Neutrophil (primary cell): ENCODE results near the gene SERHL2.

Experiments
- H3K27ac ChIP-seq: fragments of 200-600 bp; sonication (generic); 2 replicates; pipeline ENCODE4 v1.5.1; 2016; ENCODE audit warnings: mild to moderate bottlenecking, moderate library complexity
- H3K27me3 ChIP-seq: fragments of 200-600 bp; sonication (generic); 2 replicates; pipeline ENCODE4 v1.6.0; 2016; ENCODE audit warnings: mild to moderate bottlenecking
- H3K36me3 ChIP-seq: fragments of 200-600 bp; sonication (generic); 2 replicates; pipeline ENCODE4 v1.5.1; 2017
- H3K4me1 ChIP-seq, 2 experiments: fragments of 200-600 bp in 1 of 2; sonication (generic) in 1 of 2; 1 replicate in 1 of 2; 2 replicates in 1 of 2; pipeline versions ENCODE4 v1.5.1 to v1.6.1; 2013 to 2016; ENCODE audit warnings: low read depth in 1 of 2, low read length in 1 of 2, mild to moderate bottlenecking in 1 of 2, moderate library complexity in 1 of 2; ENCODE audit not compliant: control insufficient read depth in 1 of 2, insufficient read depth in 1 of 2
- H3K4me3 ChIP-seq, 2 experiments: fragments of 200-600 bp in 1 of 2; sonication (generic) in 1 of 2; 1 replicate in 1 of 2; 2 replicates in 1 of 2; pipeline ENCODE4 v1.5.1; 2013 to 2016; ENCODE audit warnings: low read depth in 1 of 2, low read length in 1 of 2, mild to moderate bottlenecking in 1 of 2, moderate library complexity in 1 of 2
- H3K9me3 ChIP-seq: fragments of 200-600 bp; sonication (generic); 2 replicates; pipeline ENCODE4 v1.5.1; 2016
- CTCF ChIP-seq: fragments of 200-600 bp; sonication (generic); IDR thresholded peaks from 2 replicates; pipeline ENCODE4 v1.5.1; 2016; ENCODE audit warnings: antibody characterized with exemption

SERHL2 gene

GRCh38 chr22:42595434-42595833, 41.7 kb downstream of the SERHL2 start:
- Histone ChIP-seq H3K36me3 (peaks cover 98% of the 10 kb centered on the region), H3K9me3 (no peaks in the 10 kb centered on the region), H3K4me1 (no peaks in the 10 kb centered on the region), H3K4me3 (no peak overlapping the region), H3K27me3 (no peaks in the 10 kb centered on the region), H3K27ac (no peak overlapping the region)
- TF ChIP-seq CTCF: no peak

GRCh38 chr22:42596336-42596735, 42.6 kb downstream of the SERHL2 start:
- no peaks in the 10 kb centered on the region for H3K4me1 ChIP-seq
- H3K9me3 ChIP-seq: no peaks in the 10 kb centered on the region
- no peaks in the 10 kb centered on the region for H3K27me3 ChIP-seq
- no peak overlapping the region for H3K4me3 ChIP-seq
- H3K27ac ChIP-seq: no peak overlapping the region
- H3K36me3 ChIP-seq: peaks cover 99% of the 10 kb centered on the region
- no peak for TF ChIP-seq CTCF

- H3K27ac ChIP-seq: no peak overlapping the region
- no peaks in the 10 kb centered on the region for H3K4me1 ChIP-seq
- H3K4me3 ChIP-seq: no peak overlapping the region
- TF ChIP-seq CTCF: no peak
- no peaks in the 10 kb centered on the region for H3K27me3 ChIP-seq
- H3K9me3 ChIP-seq: no peaks in the 10 kb centered on the region
- H3K36me3 ChIP-seq: peaks cover 99% of the 10 kb centered on the region
These were observed 43.2 kb downstream of the SERHL2 start for GRCh38 chr22:42596863-42597530.

GRCh38 chr22:42601879-42602465, 48.2 kb downstream of the SERHL2 start:
- no peaks in the 10 kb centered on the region for H3K27me3 ChIP-seq
- H3K9me3 ChIP-seq: no peaks in the 10 kb centered on the region
- no peak overlapping the region for H3K27ac ChIP-seq
- no peaks in the 10 kb centered on the region for H3K4me1 ChIP-seq
- no peak overlapping the region for H3K4me3 ChIP-seq
- H3K36me3 ChIP-seq: peaks cover 83% of the 10 kb centered on the region
- no peak for TF ChIP-seq CTCF

- no peaks in the 10 kb centered on the region for H3K9me3 ChIP-seq
- no peak overlapping the region for H3K27ac ChIP-seq
- H3K4me1 ChIP-seq: no peaks in the 10 kb centered on the region
- no peak for TF ChIP-seq CTCF
- no peaks in the 10 kb centered on the region for H3K27me3 ChIP-seq
- no peak overlapping the region for H3K4me3 ChIP-seq
- peaks cover 83% of the 10 kb centered on the region for H3K36me3 ChIP-seq
These were observed 48.7 kb downstream of the SERHL2 start for GRCh38 chr22:42602470-42602869.
